PC-3 (cell line): ENCODE results near the gene ESR2. TPM values are rescaled to one million over a fixed set of nuclear protein-coding genes. Genes with fewer than 3 reads are reported as not detected.

Experiments used
- ATAC-seq: fragments of 200-7000 bp; cut with Tn5 transposase; 2 replicates; pipeline ENCODE4 v1.9.1; 2020; ENCODE audit warnings: mild to moderate bottlenecking, moderate library complexity
- BruUV-seq: library from RNA; stranded (reverse); fragments of 400-500 nt; replicated peaks from 2 replicates; lab custom pipeline; 2021; lab: Mats Ljungman, UMichigan
- CTCF ChIA-PET: fragments of 300-600 bp; sonication (Branson Sonifier 250); formaldehyde crosslinking; loops from one replicate; lab custom pipeline; 2022; ENCODE audit warnings: antibody characterized with exemption; lab: Charles Lee
- POLR2A ChIA-PET: fragments of 300-600 bp; sonication (Branson Sonifier 250); formaldehyde crosslinking; loops from one replicate; lab custom pipeline; 2022; ENCODE audit warnings: antibody characterized with exemption; ENCODE audit not compliant: unreplicated experiment; lab: Charles Lee
- DNase-seq: peaks from one replicate; pipeline ENCODE4 v3.0.0-alpha.2; 2015
- H2AFZ ChIP-seq: fragments of 300-600 bp; sonication (generic); 2 replicates; pipeline ENCODE4 v1.6.0; 2016; ENCODE audit warnings: antibody characterized with exemption, low read length
- H3F3A ChIP-seq: fragments of 300-600 bp; sonication (generic); one replicate; pipeline ENCODE4 v1.6.0; 2017; ENCODE audit warnings: antibody characterized with exemption, low read length, control low read depth, mild to moderate bottlenecking; ENCODE audit not compliant: unreplicated experiment
- H3K27ac ChIP-seq: fragments of 300-600 bp; sonication (generic); 2 replicates; pipeline ENCODE4 v1.5.1; 2016; ENCODE audit warnings: mild to moderate bottlenecking, low read length
- H3K27me3 ChIP-seq: fragments of 300-600 bp; sonication (generic); 2 replicates; pipeline ENCODE4 v1.6.1; 2016; ENCODE audit warnings: low read length, mixed read lengths
- H3K36me3 ChIP-seq: fragments of 300-600 bp; sonication (generic); 2 replicates; pipeline ENCODE4 v1.6.1; 2016; ENCODE audit warnings: low read depth, mixed run types, low read length, mixed read lengths
- H3K4me1 ChIP-seq: fragments of 300-600 bp; sonication (generic); 2 replicates; pipeline ENCODE4 v1.5.1; 2016; ENCODE audit warnings: low read length; ENCODE audit not compliant: insufficient read depth
- H3K4me2 ChIP-seq: fragments of 300-600 bp; sonication (generic); 2 replicates; pipeline ENCODE4 v1.6.0; 2016; ENCODE audit warnings: low read length
- H3K4me3 ChIP-seq: fragments of 300-600 bp; sonication (generic); 2 replicates; pipeline ENCODE4 v1.5.1; 2016; ENCODE audit warnings: mild to moderate bottlenecking, low read length, mixed read lengths
- H3K79me2 ChIP-seq: fragments of 300-600 bp; sonication (generic); 2 replicates; pipeline ENCODE4 v1.6.1; 2017; ENCODE audit warnings: low read length, mixed read lengths
- H3K9ac ChIP-seq: fragments of 300-600 bp; sonication (generic); 2 replicates; pipeline ENCODE4 v1.6.0; 2016; ENCODE audit warnings: mild to moderate bottlenecking, low read length
- H3K9me2 ChIP-seq: fragments of 300-600 bp; sonication (generic); replicated peaks from 2 replicates; pipeline ENCODE4 v1.6.1; 2016; ENCODE audit warnings: mixed run types, low read length, mixed read lengths
- H3K9me3 ChIP-seq: fragments of 300-600 bp; sonication (generic); 2 replicates; pipeline ENCODE4 v1.6.1; 2016; ENCODE audit warnings: low read length, mixed read lengths
- H4K20me1 ChIP-seq: fragments of 300-600 bp; sonication (generic); 2 replicates; pipeline ENCODE4 v1.6.1; 2016; ENCODE audit warnings: low read length, mixed read lengths
- CTCF ChIP-seq: fragments of 300-600 bp; sonication (generic); conservative IDR thresholded peaks from 2 replicates; pipeline ENCODE4 v1.5.1; 2017; ENCODE audit warnings: antibody characterized with exemption, low read depth, mild to moderate bottlenecking, low read length
- EZH2 ChIP-seq: fragments of 300-600 bp; sonication (generic); IDR thresholded peaks from one replicate; pipeline ENCODE4 v1.6.1; 2017; ENCODE audit warnings: antibody characterized with exemption, mild to moderate bottlenecking, low read length; ENCODE audit not compliant: unreplicated experiment
- EZH2phosphoT487 ChIP-seq: fragments of 300-600 bp; sonication (generic); IDR thresholded peaks from 2 replicates; pipeline ENCODE4 v1.6.1; 2018; ENCODE audit warnings: mild to moderate bottlenecking, antibody characterized with exemption, low read length, borderline replicate concordance
- intact Hi-C: fragments of 100-400 bp; cut with micrococcal nuclease; formaldehyde crosslinking; loops from 2 replicates; pipeline ENCODE4 v1.9.0; 2023
- total RNA-seq: library from RNA; depleted of rRNA; stranded (reverse); fragments of >200 nt; gene quantifications from 2 replicates; pipeline ENCODE4 v1.2.3, GENCODE V29; 2014

ESR2 gene
- total RNA-seq, 1 experiment from 2014 or later = 0.18 TPM

- Histone ChIP-seq H3K9me3 (no peaks in the 10 kb centered on the region), H3K4me1 (peaks cover 19% of the 10 kb centered on the region), H3F3A (no peaks in the 10 kb centered on the region), H3K9me2 (no peaks in the 10 kb centered on the region), H2AFZ (no peak overlapping the region), H3K27ac (no peak overlapping the region), H3K27me3 (no peaks in the 10 kb centered on the region), H3K79me2 (no peaks in the 10 kb centered on the region), H3K9ac (no peak overlapping the region), H3K36me3 (no peaks in the 10 kb centered on the region), H4K20me1 (no peaks in the 10 kb centered on the region), H3K4me2 (no peak overlapping the region), H3K4me3 (no peak overlapping the region)
- ChIA-PET CTCF (no interaction called here), POLR2A (no interaction called here)
- ATAC-seq (no peak), DNase-seq (no peak)
- BruUV-seq = no TSS peak
- TF ChIP-seq CTCF (no peak), EZH2phosphoT487 (no peak), EZH2 (no peak)
- intact Hi-C loops = no loop called here
Measured at GRCh38 chr14:64114166-64114565, 180.0 kb downstream of the ESR2 start.

- Histone ChIP-seq H3K27me3 (no peaks in the 10 kb centered on the region), H3K4me2 (peak overlapping the region; percentile 33), H3K9ac (no peak overlapping the region), H3K4me1 (peaks cover 14% of the 10 kb centered on the region), H4K20me1 (no peaks in the 10 kb centered on the region), H3K36me3 (no peaks in the 10 kb centered on the region), H3F3A (no peaks in the 10 kb centered on the region), H2AFZ (peak overlapping the region; percentile 56), H3K79me2 (no peaks in the 10 kb centered on the region), H3K9me3 (no peaks in the 10 kb centered on the region), H3K4me3 (no peak overlapping the region), H3K27ac (no peak overlapping the region), H3K9me2 (no peaks in the 10 kb centered on the region)
- TF ChIP-seq EZH2phosphoT487 = no peak
- no peak for TF ChIP-seq EZH2
- TF ChIP-seq CTCF = no peak
- BruUV-seq = no TSS peak
- ATAC-seq = peak; percentile 10; the same call in 1 of the 2 replicates
- ChIA-PET POLR2A (no interaction called here), CTCF (interaction anchor here (0.6 kb wide), 1 partner anchor 41 kb away, joined by 3 read pairs; no protein-coding TSS in a partner anchor)
- intact Hi-C loops = no loop called here
- DNase-seq = peak; percentile 22
Measured at GRCh38 chr14:64112867-64113678, 181.1 kb downstream of the ESR2 start.

GRCh38 chr14:64110802-64111201 lies 183.4 kb downstream of the ESR2 start:
- Histone ChIP-seq H3K36me3 (no peaks in the 10 kb centered on the region), H3K27ac (no peak overlapping the region), H3K9ac (no peak overlapping the region), H3K9me2 (no peaks in the 10 kb centered on the region), H3K4me1 (peaks cover 5% of the 10 kb centered on the region; the same call in 1 of the 2 replicates), H3K4me3 (no peak overlapping the region), H3K4me2 (no peak overlapping the region), H4K20me1 (no peaks in the 10 kb centered on the region), H2AFZ (no peak overlapping the region), H3K79me2 (no peaks in the 10 kb centered on the region), H3F3A (no peaks in the 10 kb centered on the region), H3K9me3 (no peaks in the 10 kb centered on the region), H3K27me3 (no peaks in the 10 kb centered on the region)
- no peak for TF ChIP-seq EZH2phosphoT487
- no peak for TF ChIP-seq EZH2
- TF ChIP-seq CTCF = no peak
- CTCF ChIA-PET = no interaction called here
- POLR2A ChIA-PET = interaction anchor here (0.6 kb wide), 2 partner anchors 459 to 492 kb away, joined by 3 to 5 read pairs; no protein-coding TSS in a partner anchor
- BruUV-seq = no TSS peak
- intact Hi-C loops = no loop called here
- peak; percentile 15 for DNase-seq
- peak; percentile 51 for ATAC-seq
